ENCODE measurements around the gene CA5A.

Gene CA5A

GRCh38 chr16:87958632-87959031, 22.3 kb upstream of the CA5A start:
- DNase-seq (ENCODE audit: low read depth in 1 of 2, low spot score in 1 of 2): no peak
- no peak for TF ChIP-seq JUND (IDR thresholded peaks at IDR 0.05; ENCODE audit: low read depth)
- in situ Hi-C loops (cut with HindIII; ENCODE audit: low pct_unique_long_range_greater_than_20kb, low sequenced_read_pairs): no loop called here

- in situ Hi-C loops (cut with HindIII; ENCODE audit: low pct_unique_long_range_greater_than_20kb, low sequenced_read_pairs): no loop called here
- TF ChIP-seq JUND (IDR thresholded peaks at IDR 0.05; ENCODE audit: low read depth): no peak
- DNase-seq (ENCODE audit: low read depth in 1 of 2, low spot score in 1 of 2): no peak
These were observed 21.2 kb upstream of the CA5A start for GRCh38 chr16:87957296-87958094.

GRCh38 chr16:87956365-87957231, 20.3 kb upstream of the CA5A start:
- DNase-seq (ENCODE audit: low read depth in 1 of 2, low spot score in 1 of 2): peak in 1 of 2 experiments; percentile 35

GRCh38 chr16:87956098-87956364, 19.7 kb upstream of the CA5A start:
- no peak for TF ChIP-seq JUND (IDR thresholded peaks at IDR 0.05; ENCODE audit: low read depth)
- in situ Hi-C loops (cut with HindIII; ENCODE audit: low pct_unique_long_range_greater_than_20kb, low sequenced_read_pairs): no loop called here
- DNase-seq (ENCODE audit: low read depth in 1 of 2, low spot score in 1 of 2): no peak

More at GRCh38 chr16:87956365-87957231, 20.3 kb upstream of the CA5A start:
- in situ Hi-C loops (cut with HindIII; ENCODE audit: low pct_unique_long_range_greater_than_20kb, low sequenced_read_pairs): no loop called here
- no peak for TF ChIP-seq JUND (IDR thresholded peaks at IDR 0.05; ENCODE audit: low read depth)

GRCh38 chr16:87955302-87956097, 19.2 kb upstream of the CA5A start:
- TF ChIP-seq JUND (IDR thresholded peaks at IDR 0.05; ENCODE audit: low read depth): no peak
- in situ Hi-C loops (cut with HindIII; ENCODE audit: low pct_unique_long_range_greater_than_20kb, low sequenced_read_pairs): no loop called here
- no peak for DNase-seq (ENCODE audit: low read depth in 1 of 2, low spot score in 1 of 2)

- in situ Hi-C loops (cut with HindIII; ENCODE audit: low pct_unique_long_range_greater_than_20kb, low sequenced_read_pairs): no loop called here
- TF ChIP-seq JUND (IDR thresholded peaks at IDR 0.05; ENCODE audit: low read depth): no peak
- DNase-seq (ENCODE audit: low read depth in 1 of 2, low spot score in 1 of 2): no peak
These were observed 18.5 kb upstream of the CA5A start for GRCh38 chr16:87954826-87955225.

- no peak for TF ChIP-seq JUND (IDR thresholded peaks at IDR 0.05; ENCODE audit: low read depth)
- no peak for DNase-seq (ENCODE audit: low read depth in 1 of 2, low spot score in 1 of 2)
- in situ Hi-C loops (cut with HindIII; ENCODE audit: low pct_unique_long_range_greater_than_20kb, low sequenced_read_pairs): no loop called here
These were observed 18.0 kb upstream of the CA5A start for GRCh38 chr16:87954361-87954760.

- TF ChIP-seq JUND (IDR thresholded peaks at IDR 0.05; ENCODE audit: low read depth): no peak
- in situ Hi-C loops (cut with HindIII; ENCODE audit: low pct_unique_long_range_greater_than_20kb, low sequenced_read_pairs): no loop called here
- no peak for DNase-seq (ENCODE audit: low read depth in 1 of 2, low spot score in 1 of 2)
These were observed 17.2 kb upstream of the CA5A start for GRCh38 chr16:87953308-87954215.

- no peak for TF ChIP-seq JUND (IDR thresholded peaks at IDR 0.05; ENCODE audit: low read depth)
- DNase-seq (ENCODE audit: low read depth in 1 of 2, low spot score in 1 of 2): no peak
- in situ Hi-C loops (cut with HindIII; ENCODE audit: low pct_unique_long_range_greater_than_20kb, low sequenced_read_pairs): no loop called here
These were observed 16.4 kb upstream of the CA5A start for GRCh38 chr16:87952751-87953150.

- no peak for TF ChIP-seq JUND (IDR thresholded peaks at IDR 0.05; ENCODE audit: low read depth)
- no peak for DNase-seq (ENCODE audit: low read depth in 1 of 2, low spot score in 1 of 2)
- in situ Hi-C loops (cut with HindIII; ENCODE audit: low pct_unique_long_range_greater_than_20kb, low sequenced_read_pairs): no loop called here
These were observed 15.5 kb upstream of the CA5A start for GRCh38 chr16:87951552-87952538.
